Esophagus (tissue), 2 donors: ENCODE results near the gene ALKBH5. TPM values are rescaled to one million over a fixed set of nuclear protein-coding genes. Genes with fewer than 3 reads are reported as not detected.

Experiments
- H3K27ac ChIP-seq, 2 donors: one replicate each; pipeline ENCODE4 v1.5.1; 2013; ENCODE audit warnings: low read depth in 2 of 2, mild to moderate bottlenecking in 2 of 2, inconsistent platforms in 1 of 2, low read length in 1 of 2, moderate library complexity in 1 of 2
- H3K27me3 ChIP-seq, 2 donors: one replicate each; pipeline ENCODE4 v1.6.1; 2013; ENCODE audit warnings: low read length in 2 of 2, control low read depth in 1 of 2, mild to moderate bottlenecking in 1 of 2; ENCODE audit not compliant: insufficient read depth in 2 of 2, control insufficient read depth in 1 of 2
- H3K36me3 ChIP-seq, 2 donors: one replicate each; pipeline ENCODE4 v1.6.1; 2013; ENCODE audit warnings: low read length in 1 of 2; ENCODE audit not compliant: control insufficient read depth in 2 of 2, insufficient read depth in 2 of 2
- H3K4me1 ChIP-seq, 2 donors: one replicate each; pipeline ENCODE4 v1.6.1; 2013; ENCODE audit warnings: low read length in 1 of 2; ENCODE audit not compliant: control insufficient read depth in 2 of 2, insufficient read depth in 2 of 2
- H3K4me3 ChIP-seq, 2 donors: one replicate each; pipeline ENCODE4 v1.5.1; 2013; ENCODE audit warnings: low read length in 2 of 2, mild to moderate bottlenecking in 2 of 2, low read depth in 1 of 2, moderate library complexity in 1 of 2
- H3K9me3 ChIP-seq, 2 donors: one replicate each; pipeline ENCODE4 v1.6.1; 2013; ENCODE audit warnings: mild to moderate bottlenecking in 2 of 2, low read depth in 1 of 2, low read length in 1 of 2, moderate library complexity in 1 of 2; ENCODE audit not compliant: control insufficient read depth in 2 of 2, insufficient read depth in 1 of 2
- WGBS, 2 donors: extraction: QIAGEN DNeasy Blood & Tissue Kit; methylation state at CpG; one replicate each; pipeline ENCODE4 v1.1.7; 2013; 5-methylcytosine and 5-hydroxymethylcytosine counted together
- polyA plus RNA-seq, 2 donors: library from polyadenylated mRNA; stranded (reverse); fragments of 200-250 nt; gene quantifications; one replicate each; pipeline ENCODE4 v1.2.3, GENCODE V29; 2013
- donor health status: healthy with polysubstance abuse.
- donor health status: Bipolar disorder and iron deficiency.

ALKBH5 gene
- polyA plus RNA-seq, 2 donors = 19.4 to 20.4 TPM

GRCh38 chr17:18156171-18156975, 27.3 kb upstream of the ALKBH5 start:
- 75% methylated on average over 8 of the region's 8 CpGs for WGBS, 2 donors
- Histone ChIP-seq H3K4me3 (no peak overlapping the region), H3K9me3 (no peaks in the 10 kb centered on the region), H3K36me3 (no peaks in the 10 kb centered on the region), H3K27ac (peak overlapping the region in 1 of 2 donors; percentile 10), H3K4me1 (peaks cover 0 to 7% of the 10 kb centered on the region in 2 donors), H3K27me3 (no peaks in the 10 kb centered on the region)

DNA sequence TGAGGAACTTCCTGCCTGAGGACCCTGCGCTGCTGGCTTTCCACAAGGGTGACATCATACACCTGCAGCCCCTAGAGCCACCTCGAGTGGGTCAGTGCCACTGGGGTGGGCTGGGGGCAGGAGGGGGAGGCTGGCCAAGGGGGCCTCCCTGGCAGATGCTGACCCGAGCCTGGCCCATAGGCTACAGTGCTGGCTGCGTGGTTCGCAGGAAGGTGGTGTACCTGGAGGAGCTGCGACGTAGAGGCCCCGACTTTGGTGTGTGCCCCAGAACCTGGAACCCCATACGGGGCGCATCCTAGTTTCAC, 26.7 kb upstream of the ALKBH5 start:
- H3K36me3 ChIP-seq = no peaks in the 10 kb centered on the region
- no peak overlapping the region for H3K27ac ChIP-seq
- no peaks in the 10 kb centered on the region for H3K9me3 ChIP-seq
- WGBS, 2 donors = 90 to 97% methylated on average over 10 of the region's 10 CpGs
- peaks cover 0 to 7% of the 10 kb centered on the region in 2 donors for H3K4me1 ChIP-seq
- no peaks in the 10 kb centered on the region for H3K27me3 ChIP-seq
- no peak overlapping the region for H3K4me3 ChIP-seq

DNA sequence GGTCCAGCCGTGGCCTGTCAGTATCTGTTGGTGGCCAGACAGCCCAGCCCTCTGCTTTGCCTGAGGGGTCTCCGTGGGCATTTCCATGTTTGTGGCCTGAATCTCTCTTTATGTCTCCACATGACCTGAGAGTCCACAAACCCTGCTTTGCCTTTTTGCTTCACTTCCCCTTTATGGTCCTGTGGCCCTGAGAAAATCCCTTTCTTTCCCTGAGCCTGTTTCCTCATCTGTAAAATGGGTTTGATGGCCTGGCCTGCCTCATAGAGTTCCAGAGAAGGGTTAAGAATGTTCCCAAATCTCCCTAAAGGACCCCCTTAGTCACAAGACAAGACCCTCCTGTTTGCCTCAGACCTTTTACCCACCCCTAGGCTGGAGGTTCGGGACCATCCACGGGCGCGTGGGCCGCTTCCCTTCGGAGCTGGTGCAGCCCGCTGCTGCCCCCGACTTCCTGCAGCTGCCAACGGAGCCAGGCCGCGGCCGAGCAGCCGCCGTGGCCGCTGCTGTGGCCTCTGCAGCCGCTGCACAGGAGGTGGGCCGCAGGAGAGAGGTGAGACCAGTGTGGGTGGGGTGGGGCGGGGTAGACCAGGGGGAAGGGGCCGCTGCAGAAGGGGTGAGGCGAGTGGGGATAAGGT, 26.2 kb upstream of the ALKBH5 start:
- no peaks in the 10 kb centered on the region for H3K9me3 ChIP-seq
- H3K27ac ChIP-seq = peak overlapping the region in 1 of 2 donors; percentile 15
- 75 to 82% methylated on average over 22 of the region's 22 CpGs for WGBS, 2 donors
- H3K4me3 ChIP-seq = no peak overlapping the region
- no peaks in the 10 kb centered on the region for H3K27me3 ChIP-seq
- H3K4me1 ChIP-seq = peaks cover 0 to 7% of the 10 kb centered on the region in 2 donors
- no peaks in the 10 kb centered on the region for H3K36me3 ChIP-seq

DNA sequence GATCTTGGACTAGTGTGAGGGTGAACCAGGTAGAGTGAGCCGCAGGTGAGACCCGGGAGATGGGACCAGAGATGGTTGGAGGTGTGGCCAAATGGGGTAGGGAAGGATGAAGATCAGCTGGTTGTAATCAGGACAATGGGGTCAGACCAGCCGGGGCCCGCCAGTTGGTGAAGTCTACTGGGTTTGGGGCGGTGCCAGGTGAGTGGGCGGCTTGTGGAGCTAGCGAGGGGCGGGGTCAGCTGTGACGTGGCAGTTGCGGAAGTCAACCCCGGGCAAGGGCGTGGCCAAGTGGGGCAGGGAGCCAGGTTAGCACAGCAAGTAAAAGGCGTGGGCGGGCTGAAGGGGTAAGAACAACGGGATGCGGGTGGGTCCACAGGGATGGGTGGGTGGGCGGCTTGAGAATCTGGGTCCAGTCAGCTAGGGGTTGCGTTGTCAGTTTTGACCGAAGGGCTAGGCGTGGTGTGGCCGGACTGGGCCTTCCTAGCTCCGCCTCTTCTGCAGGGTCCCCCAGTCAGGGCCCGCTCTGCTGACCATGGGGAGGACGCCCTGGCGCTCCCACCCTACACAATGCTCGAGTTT, 25.5 kb upstream of the ALKBH5 start:
- Histone ChIP-seq H3K9me3 (no peaks in the 10 kb centered on the region), H3K27ac (peak overlapping the region; percentile 56 to 64), H3K4me3 (peak overlapping the region; percentile 35 to 42), H3K36me3 (no peaks in the 10 kb centered on the region), H3K27me3 (no peaks in the 10 kb centered on the region), H3K4me1 (peaks cover 0 to 7% of the 10 kb centered on the region in 2 donors)
- 4 to 7% methylated on average over 25 to 26 of the region's 26 CpGs for WGBS, 2 donors

DNA sequence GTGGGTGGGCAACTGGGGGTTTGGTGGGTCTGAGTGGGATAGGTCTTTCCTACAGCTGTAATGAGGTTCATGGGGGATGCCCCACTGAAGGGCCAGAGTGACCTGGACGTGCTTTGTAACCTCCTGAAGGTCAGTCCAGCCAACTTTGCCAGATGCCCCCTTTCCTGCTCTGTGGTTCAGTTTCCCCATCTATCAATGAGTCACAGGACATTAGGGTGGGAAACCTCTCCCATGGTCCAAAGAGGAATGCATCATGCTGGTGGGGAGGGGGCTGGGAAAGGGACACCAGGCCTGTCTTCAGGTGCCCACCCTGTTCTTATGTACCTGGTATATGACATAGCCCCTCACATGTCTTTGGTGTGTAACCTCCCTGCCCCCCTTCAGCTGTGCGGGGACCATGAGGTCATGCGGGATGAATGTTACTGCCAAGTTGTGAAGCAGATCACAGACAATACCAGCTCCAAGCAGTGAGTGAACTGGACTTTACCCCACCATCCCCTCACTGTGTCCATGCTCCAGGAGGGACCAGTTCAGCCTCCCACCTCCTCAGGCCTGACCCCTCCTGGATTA, 24.0 kb upstream of the ALKBH5 start:
- 83 to 90% methylated on average over 3 of the region's 3 CpGs for WGBS, 2 donors
- no peak overlapping the region for H3K27ac ChIP-seq
- no peaks in the 10 kb centered on the region for H3K36me3 ChIP-seq
- H3K27me3 ChIP-seq = no peaks in the 10 kb centered on the region
- no peak overlapping the region for H3K4me3 ChIP-seq
- H3K9me3 ChIP-seq = no peaks in the 10 kb centered on the region
- peaks cover 0 to 5% of the 10 kb centered on the region in 2 donors for H3K4me1 ChIP-seq

DNA sequence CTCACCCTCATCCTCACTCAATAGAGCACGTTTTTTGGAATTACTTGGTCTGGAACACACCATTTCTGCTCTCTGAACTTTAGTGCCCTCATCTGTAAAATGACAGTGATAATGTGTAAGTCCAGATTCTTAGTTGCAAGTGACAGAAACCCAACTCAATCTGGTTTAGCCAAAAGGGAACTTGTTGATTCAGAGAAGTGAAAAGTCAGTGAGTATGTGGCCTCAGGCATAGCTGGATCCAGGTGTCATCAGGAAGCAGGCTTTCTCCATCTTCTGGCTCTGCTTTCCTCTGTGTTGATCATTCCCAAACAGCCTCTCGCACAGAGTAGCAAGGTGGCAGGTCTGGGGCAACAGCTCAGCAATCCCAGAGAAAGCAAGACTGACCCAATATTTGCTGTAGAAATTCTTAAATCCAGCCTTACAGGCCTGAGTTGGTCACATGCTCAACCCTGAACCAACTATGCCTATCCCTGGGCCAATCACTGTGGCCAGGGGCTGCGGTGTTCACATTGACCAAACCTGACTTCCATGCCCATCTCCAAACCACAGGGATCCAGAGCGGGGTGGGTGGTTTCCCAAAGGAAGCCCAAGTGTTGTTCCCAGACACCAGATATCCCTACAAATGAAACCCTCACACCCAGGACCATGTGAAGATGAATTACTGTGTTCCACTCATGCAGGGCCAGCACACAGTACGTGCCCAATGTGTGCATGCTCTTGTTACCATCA, 23.3 kb upstream of the ALKBH5 start:
- no peak overlapping the region for H3K27ac ChIP-seq
- no peaks in the 10 kb centered on the region for H3K9me3 ChIP-seq
- H3K36me3 ChIP-seq = no peaks in the 10 kb centered on the region
- H3K4me1 ChIP-seq = peaks cover 0 to 5% of the 10 kb centered on the region in 2 donors
- H3K4me3 ChIP-seq = no peak overlapping the region
- H3K27me3 ChIP-seq = no peaks in the 10 kb centered on the region
- WGBS, 2 donors = 86 to 87% methylated on average over 5 of the region's 5 CpGs

- H3K4me1 ChIP-seq = peaks cover 0 to 5% of the 10 kb centered on the region in 2 donors
- H3K36me3 ChIP-seq = no peaks in the 10 kb centered on the region
- H3K4me3 ChIP-seq = no peak overlapping the region
- H3K27me3 ChIP-seq = no peaks in the 10 kb centered on the region
- no peak overlapping the region for H3K27ac ChIP-seq
- WGBS, 2 donors = 78 to 79% methylated on average over 12 of the region's 12 CpGs
- no peaks in the 10 kb centered on the region for H3K9me3 ChIP-seq
These were observed 22.2 kb upstream of the ALKBH5 start for GRCh38 chr17:18161207-18162145.

DNA sequence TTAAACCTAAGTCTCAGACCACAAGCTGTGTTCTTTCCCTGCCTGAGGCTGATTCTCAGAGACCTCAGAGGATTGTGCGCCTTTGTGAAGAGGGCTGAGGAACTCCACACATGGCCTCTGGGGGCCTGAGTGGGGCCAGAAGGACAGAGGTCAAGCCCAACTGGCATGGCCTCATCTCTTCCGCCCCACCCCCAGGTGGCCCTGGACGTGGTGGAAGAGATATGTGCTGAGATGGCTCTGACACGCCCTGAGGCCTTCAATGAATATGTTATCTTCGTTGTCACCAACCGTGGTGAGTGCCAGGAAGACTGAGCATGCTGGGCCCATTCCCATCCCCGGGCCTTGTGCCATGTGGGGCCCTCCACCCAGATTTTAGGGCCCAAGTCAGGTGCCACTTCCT, 20.1 kb upstream of the ALKBH5 start:
- WGBS, 2 donors = 69 to 80% methylated on average over 7 of the region's 7 CpGs
- Histone ChIP-seq H3K4me3 (no peak overlapping the region), H3K27ac (no peak overlapping the region), H3K4me1 (peaks cover 0 to 2% of the 10 kb centered on the region in 2 donors), H3K27me3 (no peaks in the 10 kb centered on the region), H3K9me3 (peaks cover 0 to 6% of the 10 kb centered on the region in 2 donors), H3K36me3 (no peaks in the 10 kb centered on the region)
